GM18873 (cell line): ENCODE measurements around the gene EFNB1.

ENCODE experiments used
- ATAC-seq: cut with Tn5 transposase; IDR thresholded peaks from one replicate; pipeline ENCODE4 v1.9.1; 2021; ENCODE audit warnings: mild to moderate bottlenecking, moderate library complexity, moderate number of reproducible peaks; ENCODE audit not compliant: unreplicated experiment, low FRiP score

Gene EFNB1

DNA sequence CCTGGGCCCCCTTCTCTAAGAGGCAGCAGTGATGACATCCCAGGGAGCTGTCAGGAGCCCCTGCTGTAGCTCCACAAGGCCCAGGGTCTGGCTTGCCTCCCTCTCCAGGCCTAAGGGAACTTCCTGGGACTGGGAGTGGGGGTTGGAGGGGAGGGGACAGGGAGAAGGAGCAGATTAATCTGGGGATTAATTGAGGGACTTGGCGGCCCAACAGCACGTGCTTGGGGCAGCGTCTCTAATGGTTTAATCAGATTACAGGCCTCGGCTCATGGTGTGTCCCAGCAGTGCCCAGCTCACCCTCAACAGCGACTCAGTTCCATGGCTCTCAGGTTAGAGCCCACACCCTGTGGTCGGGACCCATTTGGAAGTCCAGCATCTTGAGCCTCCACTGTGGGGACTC, 47.9 kb downstream of the EFNB1 start:
- no peak for ATAC-seq

GRCh38 chrX:68877606-68878005, 48.8 kb downstream of the EFNB1 start:
- no peak for ATAC-seq

DNA sequence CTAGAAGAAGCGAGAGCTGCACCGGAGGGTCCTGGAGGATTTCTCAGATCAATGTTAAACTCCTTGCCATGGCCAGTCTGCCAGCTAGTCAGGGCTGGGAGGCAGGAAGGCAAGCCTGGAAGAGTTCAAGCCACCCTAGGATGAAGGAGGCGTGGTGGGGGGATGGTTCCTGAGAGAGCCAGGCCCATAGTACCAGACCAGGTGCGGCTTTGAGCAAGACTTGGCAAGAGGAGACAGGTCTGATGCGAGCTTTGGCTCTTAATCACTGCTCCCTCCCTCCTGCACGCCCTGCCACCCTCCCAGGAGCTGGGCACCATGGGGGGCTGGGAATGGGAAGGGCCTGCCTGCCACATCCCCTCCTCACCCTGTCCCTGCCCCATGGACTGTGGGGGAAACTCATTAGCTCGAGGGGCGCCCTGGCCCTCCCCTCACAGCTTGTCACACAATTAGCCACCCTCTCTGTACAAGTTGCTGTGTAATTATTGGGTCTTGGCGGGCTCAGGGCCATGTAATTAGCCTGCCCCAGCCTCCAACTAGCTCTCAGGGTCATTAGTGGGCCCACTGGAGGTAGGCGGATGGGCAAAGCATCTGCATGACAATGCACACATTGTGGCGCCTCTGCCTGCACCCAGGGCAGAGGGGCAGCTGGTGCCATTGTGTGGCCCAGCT, 50.3 kb downstream of the EFNB1 start:
- ATAC-seq: no peak

- ATAC-seq: no peak
Measured at GRCh38 chrX:68880846-68881552, 52.2 kb downstream of the EFNB1 start.

DNA sequence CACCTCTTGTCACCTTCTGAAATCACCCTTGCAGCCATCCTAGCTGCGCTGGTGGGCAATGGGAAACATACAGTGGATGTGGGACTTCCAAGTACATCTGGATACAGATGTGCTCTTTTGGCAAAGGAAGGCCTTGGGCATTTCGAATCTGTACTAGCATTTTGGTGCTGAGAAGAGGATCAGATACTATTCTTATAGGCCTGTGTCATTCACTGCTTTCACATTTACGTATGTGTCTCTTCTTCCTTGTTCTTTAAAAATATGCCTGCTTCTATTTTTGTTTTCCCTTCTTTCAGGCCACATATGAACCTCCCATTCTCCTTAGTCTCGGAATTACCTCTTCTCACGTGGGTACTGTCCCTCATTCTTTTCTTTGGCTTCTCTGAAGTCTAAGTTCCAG, 53.1 kb downstream of the EFNB1 start:
- no peak for ATAC-seq

- no peak for ATAC-seq
Measured at GRCh38 chrX:68883800-68884199, 55.0 kb downstream of the EFNB1 start.

- ATAC-seq: no peak
Measured at GRCh38 chrX:68889249-68889648, 60.4 kb downstream of the EFNB1 start.
